HUES48 (cell line): ENCODE measurements around the gene TRPC4AP.

Experiments used
- H3K27ac ChIP-seq: one replicate; pipeline ENCODE4 v1.7.0; 2013; ENCODE audit warnings: low read depth, low read length, inconsistent platforms
- H3K27me3 ChIP-seq: 2 replicates; pipeline ENCODE4 v1.6.1; 2013; ENCODE audit warnings: mild to moderate bottlenecking, low read length; ENCODE audit not compliant: control insufficient read depth, insufficient read depth
- H3K36me3 ChIP-seq: 2 replicates; pipeline ENCODE4 v1.6.1; 2013; ENCODE audit warnings: low read length; ENCODE audit not compliant: control insufficient read depth, insufficient read depth
- H3K4me1 ChIP-seq: 2 replicates; pipeline ENCODE4 v1.6.1; 2013; ENCODE audit warnings: mild to moderate bottlenecking, low read length; ENCODE audit not compliant: control insufficient read depth, insufficient read depth
- H3K4me3 ChIP-seq: 2 replicates; pipeline ENCODE4 v1.5.1; 2013; ENCODE audit warnings: mild to moderate bottlenecking, low read depth, low read length
- H3K9ac ChIP-seq: 2 replicates; pipeline ENCODE4 v1.6.1; 2013; ENCODE audit warnings: mild to moderate bottlenecking, low read depth, low read length, moderate library complexity
- H3K9me3 ChIP-seq: 2 replicates; pipeline ENCODE4 v1.6.1; 2013; ENCODE audit warnings: low read length; ENCODE audit not compliant: control insufficient read depth, insufficient read depth

Gene TRPC4AP

DNA sequence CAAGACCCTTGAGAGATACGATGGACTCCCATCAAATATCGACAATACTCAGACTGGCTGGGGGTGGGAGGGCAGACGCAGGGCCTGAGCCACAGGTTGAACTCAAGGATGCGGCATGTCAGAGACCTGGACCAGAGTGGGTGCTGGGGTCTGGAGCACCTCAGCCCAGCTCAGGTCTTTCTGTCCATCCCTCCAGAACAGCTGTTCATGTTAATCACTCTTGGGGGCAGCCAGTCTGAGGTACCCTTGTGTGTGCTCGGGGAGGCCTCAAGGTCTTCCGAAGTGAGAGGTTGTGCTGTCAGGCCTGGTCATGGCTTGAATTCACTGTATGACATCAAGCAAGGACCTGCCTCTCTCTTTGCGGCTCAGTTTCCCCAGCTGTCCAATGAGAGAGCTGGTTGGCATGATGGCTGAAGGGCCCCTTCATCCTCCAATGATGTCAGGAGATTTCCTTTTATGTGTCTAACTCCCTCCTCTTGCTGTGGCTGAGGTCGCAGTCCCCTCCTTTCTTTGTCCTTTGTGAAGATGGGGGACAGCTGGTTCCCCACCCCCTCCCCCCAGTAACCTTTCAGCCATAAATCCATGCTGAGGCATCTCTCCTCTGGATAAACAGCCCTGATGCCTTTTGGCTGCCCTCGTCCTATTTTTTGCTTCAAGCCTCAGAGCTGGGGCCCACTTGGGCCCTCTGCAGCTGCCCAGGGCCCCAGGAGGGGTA lies 121.6 kb downstream of the TRPC4AP start:
- no peak overlapping the region for H3K4me3 ChIP-seq
- H3K27me3 ChIP-seq, result no peaks in the 10 kb centered on the region
- no peaks in the 10 kb centered on the region for H3K36me3 ChIP-seq
- no peak overlapping the region for H3K9ac ChIP-seq
- H3K9me3 ChIP-seq, result no peaks in the 10 kb centered on the region
- no peak overlapping the region for H3K27ac ChIP-seq
- peaks cover 9% of the 10 kb centered on the region; the same call in 1 of the 2 replicates for H3K4me1 ChIP-seq

DNA sequence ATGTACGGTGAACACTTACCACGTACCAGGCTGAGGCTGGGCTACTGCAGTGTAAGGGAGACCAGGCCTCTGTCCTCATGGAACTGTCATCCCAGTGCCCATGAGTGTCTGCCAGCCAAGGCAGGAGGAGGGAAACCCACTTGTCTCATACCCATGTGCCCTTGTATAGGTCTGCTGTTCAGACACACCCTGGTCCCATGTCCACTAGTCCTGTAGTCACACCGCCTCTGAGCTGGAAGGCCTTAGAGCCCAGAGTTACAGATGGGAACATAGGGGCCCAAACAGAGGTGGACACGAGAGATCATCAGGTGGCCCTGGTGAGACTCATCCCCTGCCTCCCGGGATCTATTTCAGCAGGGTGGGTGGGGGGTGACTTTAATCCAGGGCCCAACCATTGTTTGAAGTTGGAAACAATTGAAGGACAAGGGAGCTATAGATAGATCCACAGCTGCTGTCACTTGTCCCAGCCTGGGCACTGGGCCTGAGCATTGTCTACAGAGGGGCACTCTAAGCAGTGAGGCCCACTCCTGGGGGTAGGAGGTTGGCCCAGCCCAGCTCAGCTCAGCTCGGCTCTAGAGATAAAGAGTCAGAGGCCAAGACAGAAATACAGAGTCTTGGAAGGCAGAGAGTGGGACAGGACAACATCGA lies 122.3 kb downstream of the TRPC4AP start:
- no peak overlapping the region for H3K4me3 ChIP-seq
- no peak overlapping the region for H3K27ac ChIP-seq
- H3K36me3 ChIP-seq, result no peaks in the 10 kb centered on the region
- H3K9me3 ChIP-seq, result no peaks in the 10 kb centered on the region
- no peak overlapping the region for H3K9ac ChIP-seq
- H3K4me1 ChIP-seq, result peaks cover 9% of the 10 kb centered on the region; the same call in 1 of the 2 replicates
- H3K27me3 ChIP-seq, result no peaks in the 10 kb centered on the region

DNA sequence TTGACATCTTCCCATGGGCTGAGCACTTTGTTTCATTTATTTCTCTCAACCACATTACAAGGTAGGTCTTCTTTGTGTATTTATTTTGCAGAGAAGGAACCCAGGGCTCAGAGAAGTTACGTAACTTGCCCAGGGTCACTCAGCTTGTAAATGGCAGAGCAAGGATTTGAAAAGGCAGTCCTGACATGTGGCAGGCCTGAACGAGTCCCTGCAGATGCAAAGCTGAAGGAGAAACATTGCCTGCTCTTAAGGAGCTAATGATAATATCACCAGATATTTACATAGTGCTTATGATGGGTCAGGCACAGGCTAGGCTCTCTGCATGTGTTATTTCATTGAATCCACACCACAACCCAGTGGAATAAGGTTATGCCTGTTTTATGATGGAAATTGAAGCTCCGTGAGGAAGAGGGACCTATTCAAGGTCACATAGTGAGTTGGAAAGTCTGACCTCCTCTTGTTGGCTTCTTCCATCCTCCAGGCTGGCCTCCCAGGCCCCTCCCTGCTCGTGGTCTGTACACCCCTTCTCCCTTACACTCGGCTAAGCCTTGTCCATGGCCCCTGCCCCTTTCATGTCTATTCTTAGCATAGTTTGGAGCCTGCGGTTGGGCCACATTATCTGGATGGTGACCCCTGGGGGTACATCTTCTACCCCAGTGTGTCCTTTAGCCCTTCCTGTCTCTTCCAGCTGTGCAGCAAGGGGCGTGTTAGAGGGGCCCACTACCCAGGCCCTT lies 124.4 kb downstream of the TRPC4AP start:
- Histone ChIP-seq H3K9ac (no peak overlapping the region), H3K4me3 (no peak overlapping the region), H3K36me3 (no peaks in the 10 kb centered on the region), H3K9me3 (no peaks in the 10 kb centered on the region), H3K4me1 (no peaks in the 10 kb centered on the region; the same call in 1 of the 2 replicates), H3K27me3 (no peaks in the 10 kb centered on the region), H3K27ac (no peak overlapping the region)

DNA sequence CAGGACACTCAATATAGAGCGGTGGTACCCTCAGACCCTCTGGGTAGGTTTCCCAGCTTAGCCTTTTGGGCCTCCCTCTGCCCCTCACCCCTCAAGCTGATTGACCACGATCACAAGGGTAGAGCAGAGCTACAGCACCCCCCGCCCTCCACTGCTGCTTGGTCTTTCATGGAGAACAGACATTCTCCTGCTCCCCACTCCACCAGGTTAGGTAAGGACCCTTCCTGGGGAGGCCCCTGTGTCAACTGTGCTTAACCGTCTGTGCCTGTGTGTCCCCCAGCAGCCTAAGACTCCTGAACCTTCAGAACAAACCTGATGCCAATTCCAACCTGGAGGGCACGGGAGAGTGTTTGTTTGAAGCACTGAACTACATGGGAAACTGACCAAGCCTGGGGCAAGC lies 125.2 kb downstream of the TRPC4AP start:
- Histone ChIP-seq H3K4me1 (no peaks in the 10 kb centered on the region; the same call in 1 of the 2 replicates), H3K36me3 (no peaks in the 10 kb centered on the region), H3K9ac (no peak overlapping the region), H3K4me3 (no peak overlapping the region), H3K27ac (no peak overlapping the region), H3K9me3 (no peaks in the 10 kb centered on the region), H3K27me3 (no peaks in the 10 kb centered on the region)

DNA sequence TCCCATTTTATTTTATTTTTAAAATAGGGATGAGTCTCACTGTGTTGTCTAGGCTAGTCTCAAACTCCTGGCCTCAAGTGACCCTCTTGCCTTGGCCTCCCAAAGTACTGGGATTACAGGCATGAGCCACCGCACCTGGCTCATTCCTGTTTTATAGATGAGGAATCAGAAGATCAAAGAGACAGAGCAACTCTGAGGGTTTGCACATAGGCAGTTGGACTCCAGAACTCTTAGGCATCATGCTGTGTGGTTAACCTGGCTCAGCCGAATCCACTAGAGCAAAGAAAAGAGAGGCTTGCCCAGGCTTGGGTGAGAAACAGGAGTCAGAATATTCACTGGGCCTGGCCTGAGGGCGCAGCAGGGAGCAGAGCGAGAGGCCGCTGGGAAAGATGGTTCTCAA lies 127.6 kb downstream of the TRPC4AP start:
- Histone ChIP-seq H3K4me3 (no peak overlapping the region), H3K9ac (no peak overlapping the region)

DNA sequence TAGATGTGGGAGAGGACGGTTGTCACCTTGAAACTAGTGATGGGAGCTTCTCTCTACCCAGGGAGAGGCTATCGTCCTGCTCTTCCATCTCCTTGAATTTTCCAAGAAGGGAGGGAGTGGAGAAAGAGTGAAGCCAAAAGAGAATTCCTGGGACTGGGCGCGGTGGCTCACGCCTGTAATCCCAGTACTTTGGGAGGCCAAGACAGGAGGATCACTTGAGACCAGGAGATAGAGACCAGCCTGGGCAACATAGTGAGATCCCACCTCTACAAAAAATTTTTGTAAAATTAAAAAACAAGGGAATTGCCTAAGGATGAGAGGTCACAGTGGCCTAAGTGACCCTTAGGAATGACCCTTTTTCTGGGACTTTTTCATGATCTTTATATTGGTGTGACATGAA lies 128.1 kb downstream of the TRPC4AP start:
- H3K9ac ChIP-seq, result no peak overlapping the region
- H3K27ac ChIP-seq, result no peak overlapping the region
- no peaks in the 10 kb centered on the region for H3K9me3 ChIP-seq
- H3K4me1 ChIP-seq, result peaks cover 4% of the 10 kb centered on the region
- no peaks in the 10 kb centered on the region for H3K36me3 ChIP-seq
- H3K4me3 ChIP-seq, result no peak overlapping the region
- H3K27me3 ChIP-seq, result no peaks in the 10 kb centered on the region

More for the DNA sequence above, 127.6 kb downstream of the TRPC4AP start:
- no peaks in the 10 kb centered on the region for H3K27me3 ChIP-seq
- H3K27ac ChIP-seq, result no peak overlapping the region
- H3K4me1 ChIP-seq, result peaks cover 4% of the 10 kb centered on the region
- no peaks in the 10 kb centered on the region for H3K9me3 ChIP-seq
- no peaks in the 10 kb centered on the region for H3K36me3 ChIP-seq

DNA sequence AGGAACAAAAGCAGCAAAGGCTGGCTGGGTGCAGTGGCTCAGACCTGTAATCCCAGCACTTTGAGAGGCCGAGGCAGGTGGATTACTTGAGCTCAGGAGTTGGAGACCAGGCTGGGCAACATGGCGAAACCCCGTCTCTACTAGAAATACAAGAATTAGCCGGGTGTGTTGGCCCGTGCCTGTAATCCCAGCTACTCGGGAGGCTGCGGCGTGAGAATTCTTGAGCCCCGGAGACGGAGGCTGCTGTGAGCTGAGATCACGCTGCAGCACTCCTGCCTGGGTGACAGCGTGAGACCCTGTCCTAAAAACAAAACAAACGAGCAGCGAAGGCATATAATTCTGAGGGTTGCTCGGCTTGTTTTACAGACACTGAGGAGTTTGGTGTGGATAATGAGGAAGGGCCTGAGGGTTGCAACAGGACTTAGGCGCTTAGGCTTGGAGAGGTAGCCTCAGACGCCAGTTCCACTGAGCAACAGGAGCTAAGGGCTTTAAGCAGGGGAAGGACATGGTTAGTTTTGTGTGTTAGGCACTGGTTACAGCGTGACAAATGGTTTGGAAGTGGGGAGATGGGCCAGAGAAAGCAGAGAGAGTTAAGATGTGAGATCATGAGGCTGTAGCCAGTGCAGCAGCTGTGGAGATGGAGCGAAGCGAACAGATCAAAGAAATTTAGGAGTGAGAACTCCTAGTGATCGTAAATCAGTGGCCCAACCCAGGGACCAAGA lies 135.7 kb downstream of the TRPC4AP start:
- Histone ChIP-seq H3K4me1 (peaks cover 22% of the 10 kb centered on the region), H3K9me3 (no peaks in the 10 kb centered on the region), H3K27me3 (no peaks in the 10 kb centered on the region), H3K27ac (no peak overlapping the region), H3K9ac (no peak overlapping the region), H3K4me3 (no peak overlapping the region), H3K36me3 (no peaks in the 10 kb centered on the region)

DNA sequence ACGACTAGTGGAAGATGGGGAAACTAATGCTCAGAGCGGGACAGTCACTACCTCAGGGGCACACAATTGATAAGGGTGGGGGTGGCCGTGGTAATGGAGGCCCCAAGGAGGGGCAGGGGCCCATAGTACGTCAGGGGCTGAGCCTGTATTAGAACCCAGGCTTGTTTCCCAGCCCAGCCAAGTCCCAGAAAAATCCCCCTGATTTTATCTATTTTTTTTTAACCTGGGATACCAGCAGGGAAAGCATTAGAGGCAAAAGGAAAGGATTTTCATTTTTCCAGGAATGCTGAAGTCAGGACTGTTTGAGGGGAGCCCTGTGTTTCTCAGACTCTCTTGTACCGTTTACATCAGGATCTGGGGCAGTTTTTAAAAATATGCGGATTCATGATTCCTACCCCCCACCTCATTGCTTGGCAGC lies 136.6 kb downstream of the TRPC4AP start:
- Histone ChIP-seq H3K27ac (peak overlapping the region; percentile 85), H3K9ac (no peak overlapping the region)

DNA sequence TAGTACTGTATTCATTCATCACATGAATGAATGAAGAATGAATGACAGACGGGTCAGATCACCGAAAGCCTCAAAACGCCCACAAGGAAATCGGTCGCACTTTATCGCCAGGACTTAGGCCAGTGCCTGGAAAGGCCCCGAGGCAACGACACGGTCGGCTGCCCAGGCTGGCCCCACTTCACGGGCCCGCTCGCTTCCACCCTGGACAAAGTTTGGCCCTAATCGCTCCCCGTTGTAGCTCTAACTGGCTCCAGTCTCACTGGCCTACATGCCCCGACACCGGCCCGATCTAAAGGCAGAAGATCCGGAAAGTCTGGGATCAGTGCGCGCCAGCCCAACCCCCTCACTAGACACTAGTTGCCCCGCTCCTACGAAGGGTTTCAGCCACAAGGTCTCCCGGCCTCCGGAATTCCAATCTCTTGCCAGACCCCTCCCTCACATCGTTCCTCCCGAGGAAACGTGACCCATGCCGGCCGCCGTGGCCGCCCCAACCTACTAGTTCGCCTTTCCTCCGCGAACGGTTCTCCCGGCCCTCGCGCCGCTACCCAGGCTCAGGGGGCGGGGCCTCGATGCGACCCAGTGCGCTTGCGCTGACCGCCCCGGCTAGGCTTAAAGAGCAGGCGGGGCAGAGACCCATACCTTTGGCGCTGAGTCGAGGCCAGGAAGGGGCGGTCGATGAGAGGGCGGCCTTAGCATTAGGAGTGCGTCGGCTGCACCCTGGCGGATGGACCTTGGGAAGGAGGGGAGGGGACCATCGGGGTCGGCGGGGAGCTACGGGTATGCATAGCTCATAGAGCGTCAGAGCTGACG lies 137.2 kb downstream of the TRPC4AP start, which contains the start of the genes GSS and MYH7B:
Gene GSS (minus strand): TSS at position 576 of the 810 bp plus-strand sequence. CDS start 3,954 bp downstream, outside the sequence.
Gene MYH7B (plus strand): TSS at position 638 of the 810 bp plus-strand sequence. CDS start 22,138 bp downstream, outside the sequence.
- H3K4me3 ChIP-seq, result peak within 1 kb of the TSS; percentile 92

More for the DNA sequence above, 136.6 kb downstream of the TRPC4AP start:
- Histone ChIP-seq H3K9me3 (no peaks in the 10 kb centered on the region), H3K36me3 (peaks cover 3% of the 10 kb centered on the region; the same call in 1 of the 2 replicates), H3K27me3 (no peaks in the 10 kb centered on the region), H3K4me3 (peak overlapping the region; percentile 92), H3K4me1 (peaks cover 25% of the 10 kb centered on the region)

DNA sequence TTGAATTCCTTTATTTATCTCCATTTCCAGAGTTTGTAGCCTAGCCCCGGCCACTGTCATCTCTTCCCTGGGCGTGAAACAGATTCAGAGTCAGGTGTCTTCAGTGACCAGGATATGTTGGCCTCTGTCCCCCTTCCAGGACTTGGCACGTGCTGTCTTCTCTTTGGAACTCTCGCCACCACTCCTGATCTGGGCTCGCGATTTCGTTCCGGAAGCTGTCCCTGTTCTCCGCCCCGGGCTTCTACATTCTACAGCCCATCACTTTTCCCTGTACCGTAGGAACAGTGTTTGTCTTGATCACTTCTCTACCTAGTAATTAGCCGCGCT lies 137.7 kb downstream of the TRPC4AP start:
- peak overlapping the region; percentile 84 for H3K9ac ChIP-seq
- no peak overlapping the region for H3K27ac ChIP-seq
- peaks cover 21% of the 10 kb centered on the region for H3K4me1 ChIP-seq
- H3K36me3 ChIP-seq, result peaks cover 11% of the 10 kb centered on the region
- H3K27me3 ChIP-seq, result no peaks in the 10 kb centered on the region
- H3K9me3 ChIP-seq, result no peaks in the 10 kb centered on the region
- peak overlapping the region; percentile 92 for H3K4me3 ChIP-seq

More for the DNA sequence above, 137.2 kb downstream of the TRPC4AP start, which contains the start of the genes GSS and MYH7B:
- Histone ChIP-seq H3K27me3 (no peaks in the 10 kb centered on the region), H3K4me1 (peaks cover 22% of the 10 kb centered on the region), H3K9me3 (no peaks in the 10 kb centered on the region), H3K36me3 (peaks cover 6% of the 10 kb centered on the region; the same call in 1 of the 2 replicates), H3K27ac (peak within 1 kb of the TSS; percentile 85), H3K9ac (peak within 1 kb of the TSS; percentile 84)
